ENCODE results near the gene FARS2.

DNA sequence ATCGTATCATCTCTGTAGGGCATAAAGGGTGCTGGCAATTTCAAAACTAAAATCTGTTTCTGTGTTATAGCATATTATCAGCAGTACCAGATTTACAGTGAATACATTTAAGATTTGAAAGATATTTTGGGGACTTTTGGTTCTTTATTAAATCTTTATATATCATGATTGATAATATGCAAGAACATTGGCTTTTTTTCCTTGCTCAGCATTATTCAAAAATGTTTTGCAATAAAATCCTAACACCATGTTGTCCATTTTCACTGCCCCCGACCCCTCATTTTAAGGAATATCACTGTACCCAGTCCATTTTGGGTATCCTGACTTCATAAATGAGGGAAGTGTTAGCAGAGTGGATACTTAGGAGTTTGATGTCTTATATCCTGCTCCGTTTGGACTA is 16.3 kb downstream of the FARS2 start:
- TF ChIP-seq POLR2AphosphoS5 (IDR thresholded peaks at IDR 0.05) = no peak
- no peak for TF ChIP-seq EP300 (conservative IDR thresholded peaks at IDR 0.05; ENCODE audit: poor library complexity, severe bottlenecking)
- TF ChIP-seq TAF1 (IDR thresholded peaks at IDR 0.05; ENCODE audit: low read depth) = no peak
- no peak for TF ChIP-seq REST (IDR thresholded peaks at IDR 0.05; ENCODE audit: borderline replicate concordance)
